Measurements from ENCODE around the gene SLCO3A1. TPM values are rescaled to one million over a fixed set of nuclear protein-coding genes. Genes with fewer than 3 reads are reported as not detected.

SLCO3A1 gene
- polyA plus RNA-seq, 4 donors = 9.2 to 15.9 (median 12.1) TPM

- no peak for DNase-seq (ENCODE audit: low read depth in 4 of 4, low spot score in 3 of 4)
Measured at GRCh38 chr15:91909111-91909510, 55.6 kb downstream of the SLCO3A1 start.

GRCh38 chr15:91909574-91909973, 56.1 kb downstream of the SLCO3A1 start:
- no peak for DNase-seq (ENCODE audit: low read depth in 4 of 4, low spot score in 3 of 4)

GRCh38 chr15:91911844-91912243, 58.3 kb downstream of the SLCO3A1 start:
- DNase-seq (ENCODE audit: low read depth in 4 of 4, low spot score in 3 of 4) = no peak

- no peak for DNase-seq (ENCODE audit: low read depth in 4 of 4, low spot score in 3 of 4)
Measured at GRCh38 chr15:91912336-91912735, 58.8 kb downstream of the SLCO3A1 start.

- no peak for DNase-seq (ENCODE audit: low read depth in 4 of 4, low spot score in 3 of 4)
Measured at GRCh38 chr15:91913560-91913959, 60.1 kb downstream of the SLCO3A1 start.

- DNase-seq (ENCODE audit: low read depth in 4 of 4, low spot score in 3 of 4) = no peak
Measured at GRCh38 chr15:91915576-91915975, 62.1 kb downstream of the SLCO3A1 start.

GRCh38 chr15:91916051-91916450, 62.5 kb downstream of the SLCO3A1 start:
- no peak for DNase-seq (ENCODE audit: low read depth in 4 of 4, low spot score in 3 of 4)

- DNase-seq (ENCODE audit: low read depth in 4 of 4, low spot score in 3 of 4) = no peak
Measured at GRCh38 chr15:91917686-91918360, 64.3 kb downstream of the SLCO3A1 start.

GRCh38 chr15:91919014-91919534, 65.6 kb downstream of the SLCO3A1 start:
- DNase-seq (ENCODE audit: low read depth in 4 of 4, low spot score in 3 of 4) = no peak

GRCh38 chr15:91921188-91921842, 67.8 kb downstream of the SLCO3A1 start:
- DNase-seq (ENCODE audit: low read depth in 4 of 4, low spot score in 3 of 4) = no peak

GRCh38 chr15:91921843-91922198, 68.3 kb downstream of the SLCO3A1 start:
- DNase-seq (ENCODE audit: low read depth in 4 of 4, low spot score in 3 of 4) = no peak

- DNase-seq (ENCODE audit: low read depth in 4 of 4, low spot score in 3 of 4) = no peak
Measured at GRCh38 chr15:91922646-91923547, 69.4 kb downstream of the SLCO3A1 start.

GRCh38 chr15:91924183-91924582, 70.7 kb downstream of the SLCO3A1 start:
- DNase-seq (ENCODE audit: low read depth in 4 of 4, low spot score in 3 of 4) = no peak

GRCh38 chr15:91924837-91925495, 71.5 kb downstream of the SLCO3A1 start:
- DNase-seq (ENCODE audit: low read depth in 4 of 4, low spot score in 3 of 4) = no peak

- no peak for DNase-seq (ENCODE audit: low read depth in 4 of 4, low spot score in 3 of 4)
Measured at GRCh38 chr15:91925794-91926193, 72.3 kb downstream of the SLCO3A1 start.

- DNase-seq (ENCODE audit: low read depth in 4 of 4, low spot score in 3 of 4) = no peak
Measured at GRCh38 chr15:91926908-91927270, 73.4 kb downstream of the SLCO3A1 start.

- no peak for DNase-seq (ENCODE audit: low read depth in 4 of 4, low spot score in 3 of 4)
Measured at GRCh38 chr15:91927585-91927984, 74.1 kb downstream of the SLCO3A1 start.

- DNase-seq (ENCODE audit: low read depth in 4 of 4, low spot score in 3 of 4) = no peak
Measured at GRCh38 chr15:91928675-91929074, 75.2 kb downstream of the SLCO3A1 start.

GRCh38 chr15:91929509-91929908, 76.0 kb downstream of the SLCO3A1 start:
- no peak for DNase-seq (ENCODE audit: low read depth in 4 of 4, low spot score in 3 of 4)

GRCh38 chr15:91930092-91930491, 76.6 kb downstream of the SLCO3A1 start:
- DNase-seq (ENCODE audit: low read depth in 4 of 4, low spot score in 3 of 4) = no peak

Measured in right renal pelvis (tissue), 4 donors.